ENCODE measurements around the gene FSTL3. TPM values are rescaled to one million over a fixed set of nuclear protein-coding genes. Genes with fewer than 3 reads are reported as not detected.

FSTL3 gene
- total RNA-seq, 1 experiment from 2014 or later = 6.0 TPM

DNA sequence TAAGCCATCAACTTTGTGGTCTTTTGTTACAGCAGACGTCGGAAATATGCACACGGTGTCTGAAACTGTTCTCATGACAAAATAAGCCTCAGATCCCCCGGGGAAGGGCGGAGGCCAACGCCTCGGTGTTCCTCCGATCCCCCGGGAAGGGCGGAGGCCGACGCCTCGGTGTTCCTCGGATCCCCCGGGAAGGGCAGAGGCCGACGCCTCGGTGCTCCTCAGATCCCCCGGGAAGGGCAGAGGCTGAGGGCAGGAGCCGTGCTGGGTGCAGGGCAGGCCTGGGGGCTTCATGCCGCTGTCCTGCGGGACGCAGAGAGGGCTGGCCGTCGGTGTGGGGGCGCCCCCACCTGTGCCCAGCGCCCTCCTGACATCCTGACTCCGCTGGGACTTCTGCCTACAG lies 31.8 kb upstream of the FSTL3 start:
- H3K27me3 ChIP-seq (replicated peaks; ENCODE audit: insufficient read depth, low read depth, low read length, poor library complexity) = no peaks in the 10 kb centered on the region
- no peaks in the 10 kb centered on the region for H3K9me3 ChIP-seq (ENCODE audit: low read depth, low read length, poor library complexity, severe bottlenecking)
- ChIA-PET POLR2A (ENCODE audit: low non-redundant PET) (no interaction called here), CTCF (no interaction called here)
- H3K27ac ChIP-seq (ENCODE audit: low read depth, low read length, poor library complexity, severe bottlenecking) = no peak overlapping the region
- DNase-seq (ENCODE audit: low spot score) = no peak
- intact Hi-C loops (cut with micrococcal nuclease; ENCODE audit: unreplicated experiment) = no loop called here
- TF ChIP-seq EZH2 (IDR thresholded peaks at IDR 0.05; ENCODE audit: borderline replicate concordance, low read depth, low read length, poor library complexity, severe bottlenecking) (no peak), CTCF (conservative IDR thresholded peaks at IDR 0.05; ENCODE audit: low read depth, low read length) (no peak)
- BruUV-seq (replicated peaks) = no TSS peak
- no peak overlapping the region for H3K4me3 ChIP-seq (ENCODE audit: low read depth, low read length, poor library complexity, severe bottlenecking)
- peaks cover 39% of the 10 kb centered on the region for H3K36me3 ChIP-seq (ENCODE audit: insufficient read depth, low read length, poor library complexity, severe bottlenecking)
- H3K4me1 ChIP-seq (ENCODE audit: insufficient read depth, low read length, poor library complexity, severe bottlenecking) = no peaks in the 10 kb centered on the region

- Histone ChIP-seq H3K27me3 (replicated peaks; ENCODE audit: insufficient read depth, low read depth, low read length, poor library complexity) (no peaks in the 10 kb centered on the region), H3K36me3 (ENCODE audit: insufficient read depth, low read length, poor library complexity, severe bottlenecking) (peaks cover 43% of the 10 kb centered on the region), H3K9me3 (ENCODE audit: low read depth, low read length, poor library complexity, severe bottlenecking) (no peaks in the 10 kb centered on the region), H3K27ac (ENCODE audit: low read depth, low read length, poor library complexity, severe bottlenecking) (no peak overlapping the region), H3K4me1 (ENCODE audit: insufficient read depth, low read length, poor library complexity, severe bottlenecking) (no peaks in the 10 kb centered on the region), H3K4me3 (ENCODE audit: low read depth, low read length, poor library complexity, severe bottlenecking) (no peak overlapping the region)
- CTCF ChIA-PET = no interaction called here
- POLR2A ChIA-PET (ENCODE audit: low non-redundant PET) = no interaction called here
- BruUV-seq (replicated peaks) = no TSS peak
- intact Hi-C loops (cut with micrococcal nuclease; ENCODE audit: unreplicated experiment) = no loop called here
- TF ChIP-seq CTCF (conservative IDR thresholded peaks at IDR 0.05; ENCODE audit: low read depth, low read length) (no peak), EZH2 (IDR thresholded peaks at IDR 0.05; ENCODE audit: borderline replicate concordance, low read depth, low read length, poor library complexity, severe bottlenecking) (no peak)
- no peak for DNase-seq (ENCODE audit: low spot score)
Observed at GRCh38 chr19:644789-645188, 31.4 kb upstream of the FSTL3 start.

- TF ChIP-seq EZH2 (IDR thresholded peaks at IDR 0.05; ENCODE audit: borderline replicate concordance, low read depth, low read length, poor library complexity, severe bottlenecking) (no peak), CTCF (conservative IDR thresholded peaks at IDR 0.05; ENCODE audit: low read depth, low read length) (no peak)
- POLR2A ChIA-PET (ENCODE audit: low non-redundant PET) = no interaction called here
- intact Hi-C loops (cut with micrococcal nuclease; ENCODE audit: unreplicated experiment) = no loop called here
- no peak for DNase-seq (ENCODE audit: low spot score)
- Histone ChIP-seq H3K36me3 (ENCODE audit: insufficient read depth, low read length, poor library complexity, severe bottlenecking) (peaks cover 50% of the 10 kb centered on the region), H3K4me3 (ENCODE audit: low read depth, low read length, poor library complexity, severe bottlenecking) (no peak overlapping the region), H3K9me3 (ENCODE audit: low read depth, low read length, poor library complexity, severe bottlenecking) (no peaks in the 10 kb centered on the region), H3K27me3 (replicated peaks; ENCODE audit: insufficient read depth, low read depth, low read length, poor library complexity) (no peaks in the 10 kb centered on the region), H3K27ac (ENCODE audit: low read depth, low read length, poor library complexity, severe bottlenecking) (no peak overlapping the region), H3K4me1 (ENCODE audit: insufficient read depth, low read length, poor library complexity, severe bottlenecking) (no peaks in the 10 kb centered on the region)
- CTCF ChIA-PET = no interaction called here
- no TSS peak for BruUV-seq (replicated peaks)
Observed at GRCh38 chr19:645912-646778, 30.0 kb upstream of the FSTL3 start.

Measured in A673 (cell line).